ENCODE results near the gene PPP2R5C. TPM values are rescaled to one million over a fixed set of nuclear protein-coding genes. Genes with fewer than 3 reads are reported as not detected.

PPP2R5C gene
- total RNA-seq, 1 experiment from 2014 or later = 93.0 TPM

GRCh38 chr14:101757064-101757838 lies 4.3 kb upstream of the PPP2R5C start:
- H2BK12ac ChIP-seq (ENCODE audit: insufficient read length, low read depth, low read length) = no peak overlapping the region
- no peaks in the 10 kb centered on the region for H3K36me3 Mint-ChIP-seq (ENCODE audit: insufficient read depth in 1 of 3, low read depth in 3 of 3)
- no peak overlapping the region for H4K5ac ChIP-seq (ENCODE audit: insufficient read length, low read depth, low read length)
- H3K56ac ChIP-seq (ENCODE audit: insufficient read length, low read depth, low read length) = no peak overlapping the region
- no peak overlapping the region for H2AFZ ChIP-seq (ENCODE audit: low read length)
- no peak for TF ChIP-seq CTCF (conservative IDR thresholded peaks at IDR 0.05)
- no peak overlapping the region for H2BK5ac ChIP-seq (ENCODE audit: insufficient read length, low read length)
- no peak overlapping the region for H3K23ac ChIP-seq (ENCODE audit: insufficient read length, low read depth, low read length)
- no peak overlapping the region for H3K27ac Mint-ChIP-seq
- H3K9me3 Mint-ChIP-seq = peaks cover 5 to 10% of the 10 kb centered on the region in 2 experiments; a peak in 4 of 5 replicates
- no peak overlapping the region for H4K91ac ChIP-seq (ENCODE audit: insufficient read length, low read depth, low read length)
- H3K27ac ChIP-seq (ENCODE audit: insufficient read length, low read depth, low read length) = no peak overlapping the region
- H3K9me3 ChIP-seq (ENCODE audit: control insufficient read depth, low read depth, low read length) = no peaks in the 10 kb centered on the region
- H2AK5ac ChIP-seq (ENCODE audit: insufficient read length, low read length) = no peak overlapping the region
- H3K27me3 Mint-ChIP-seq (ENCODE audit: low read depth) = peaks cover 41% of the 10 kb centered on the region
- peaks cover 9 to 14% of the 10 kb centered on the region in 2 experiments for H3K4me1 Mint-ChIP-seq
- H3K27me3 ChIP-seq (ENCODE audit: insufficient read depth, low read length) = peaks cover 4% of the 10 kb centered on the region; the same call in 1 of the 2 replicates
- H3K4me2 ChIP-seq (ENCODE audit: insufficient read depth, insufficient read length, low read length) = no peak overlapping the region
- no peaks in the 10 kb centered on the region for H4K20me1 ChIP-seq (ENCODE audit: control insufficient read depth, insufficient read depth, insufficient read length)
- H3K4me3 Mint-ChIP-seq = no peak overlapping the region
- no peak overlapping the region for H3K9ac ChIP-seq (ENCODE audit: extremely low read depth, insufficient read length, low read length)
- H2BK15ac ChIP-seq (ENCODE audit: low read depth, low read length) = no peak overlapping the region
- H3K79me1 ChIP-seq (ENCODE audit: insufficient read depth, low read depth, low read length, poor library complexity, severe bottlenecking) = no peaks in the 10 kb centered on the region
- no peak for DNase-seq
- H3K18ac ChIP-seq (ENCODE audit: insufficient read length, low read depth, low read length) = no peak overlapping the region
- no CpG with 5 or more reads among the region's 14 CpGs for WGBS (ENCODE audit: extremely low coverage, insufficient read length, low lambda C conversion rate)
- no peak overlapping the region for H2BK20ac ChIP-seq (ENCODE audit: low read depth, low read length, poor library complexity, severe bottlenecking)
- no peak overlapping the region for H3K4ac ChIP-seq (ENCODE audit: low read depth, low read length)
- H3K23me2 ChIP-seq (ENCODE audit: insufficient read length, low read depth, low read length, poor library complexity, severe bottlenecking) = peaks cover 6% of the 10 kb centered on the region
- H3K4me1 ChIP-seq (ENCODE audit: insufficient read depth, low read length) = no peaks in the 10 kb centered on the region
- no peak overlapping the region for H2BK120ac ChIP-seq (ENCODE audit: low read depth, low read length, poor library complexity, severe bottlenecking)
- no peak overlapping the region for H3K14ac ChIP-seq (ENCODE audit: insufficient read depth, low read length)
- no peak overlapping the region for H3T11ph ChIP-seq (ENCODE audit: low read length)
- no peaks in the 10 kb centered on the region for H3K79me2 ChIP-seq (ENCODE audit: insufficient read depth, low read length)
- H4K8ac ChIP-seq (replicated peaks; ENCODE audit: insufficient read length, low read depth, low read length) = no peak overlapping the region
